A673 (cell line): Measurements from ENCODE around the gene FAXDC2.

Experiments used
- EZH2 ChIP-seq: fragments of 200-600 bp; sonication (generic); IDR thresholded peaks from 2 replicates; pipeline ENCODE4 v1.6.1; 2017; ENCODE audit warnings: borderline replicate concordance, low read depth, mild to moderate bottlenecking, mixed read lengths, antibody characterized with exemption, low read length; ENCODE audit not compliant: poor library complexity, severe bottlenecking
- TF ChIP-seq, protein P1 (sequence below): fragments of 300-800, 200-600 bp; sonication (generic); conservative IDR thresholded peaks from 2 replicates; pipeline ENCODE4 v1.5.1; 2017; ENCODE audit warnings: low read depth, mild to moderate bottlenecking, antibody characterized with exemption, low read length, moderate library complexity, mixed read lengths

DNA sequence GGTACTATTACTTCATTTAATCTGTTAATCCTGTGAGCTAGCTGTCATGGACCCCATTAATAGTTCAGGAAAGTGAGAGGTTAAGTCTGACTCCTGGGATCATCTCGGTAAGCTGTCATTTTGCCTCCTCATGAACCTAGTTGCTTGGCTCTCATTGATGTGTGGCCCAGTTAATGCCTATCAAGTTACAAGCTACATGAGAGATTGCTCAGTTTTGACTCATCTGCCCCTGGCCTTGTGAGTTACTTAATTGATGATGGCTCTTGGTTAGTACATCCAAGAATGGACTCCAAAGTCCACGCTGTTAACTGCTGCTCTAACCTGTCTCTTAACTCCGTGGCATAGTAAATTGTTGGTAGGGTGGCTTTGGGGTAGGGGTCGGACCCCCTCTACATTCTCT, 71.3 kb downstream of the FAXDC2 start:
- TF ChIP-seq, protein P1, sequence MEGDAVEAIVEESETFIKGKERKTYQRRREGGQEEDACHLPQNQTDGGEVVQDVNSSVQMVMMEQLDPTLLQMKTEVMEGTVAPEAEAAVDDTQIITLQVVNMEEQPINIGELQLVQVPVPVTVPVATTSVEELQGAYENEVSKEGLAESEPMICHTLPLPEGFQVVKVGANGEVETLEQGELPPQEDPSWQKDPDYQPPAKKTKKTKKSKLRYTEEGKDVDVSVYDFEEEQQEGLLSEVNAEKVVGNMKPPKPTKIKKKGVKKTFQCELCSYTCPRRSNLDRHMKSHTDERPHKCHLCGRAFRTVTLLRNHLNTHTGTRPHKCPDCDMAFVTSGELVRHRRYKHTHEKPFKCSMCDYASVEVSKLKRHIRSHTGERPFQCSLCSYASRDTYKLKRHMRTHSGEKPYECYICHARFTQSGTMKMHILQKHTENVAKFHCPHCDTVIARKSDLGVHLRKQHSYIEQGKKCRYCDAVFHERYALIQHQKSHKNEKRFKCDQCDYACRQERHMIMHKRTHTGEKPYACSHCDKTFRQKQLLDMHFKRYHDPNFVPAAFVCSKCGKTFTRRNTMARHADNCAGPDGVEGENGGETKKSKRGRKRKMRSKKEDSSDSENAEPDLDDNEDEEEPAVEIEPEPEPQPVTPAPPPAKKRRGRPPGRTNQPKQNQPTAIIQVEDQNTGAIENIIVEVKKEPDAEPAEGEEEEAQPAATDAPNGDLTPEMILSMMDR = no peak
- no peak for TF ChIP-seq EZH2
